ENCODE measurements around the gene CREBL2. TPM values are rescaled to one million over a fixed set of nuclear protein-coding genes. Genes with fewer than 3 reads are reported as not detected.

The CREBL2 gene
- total RNA-seq, 1 donor from 2014 or later = 19.4 TPM

DNA sequence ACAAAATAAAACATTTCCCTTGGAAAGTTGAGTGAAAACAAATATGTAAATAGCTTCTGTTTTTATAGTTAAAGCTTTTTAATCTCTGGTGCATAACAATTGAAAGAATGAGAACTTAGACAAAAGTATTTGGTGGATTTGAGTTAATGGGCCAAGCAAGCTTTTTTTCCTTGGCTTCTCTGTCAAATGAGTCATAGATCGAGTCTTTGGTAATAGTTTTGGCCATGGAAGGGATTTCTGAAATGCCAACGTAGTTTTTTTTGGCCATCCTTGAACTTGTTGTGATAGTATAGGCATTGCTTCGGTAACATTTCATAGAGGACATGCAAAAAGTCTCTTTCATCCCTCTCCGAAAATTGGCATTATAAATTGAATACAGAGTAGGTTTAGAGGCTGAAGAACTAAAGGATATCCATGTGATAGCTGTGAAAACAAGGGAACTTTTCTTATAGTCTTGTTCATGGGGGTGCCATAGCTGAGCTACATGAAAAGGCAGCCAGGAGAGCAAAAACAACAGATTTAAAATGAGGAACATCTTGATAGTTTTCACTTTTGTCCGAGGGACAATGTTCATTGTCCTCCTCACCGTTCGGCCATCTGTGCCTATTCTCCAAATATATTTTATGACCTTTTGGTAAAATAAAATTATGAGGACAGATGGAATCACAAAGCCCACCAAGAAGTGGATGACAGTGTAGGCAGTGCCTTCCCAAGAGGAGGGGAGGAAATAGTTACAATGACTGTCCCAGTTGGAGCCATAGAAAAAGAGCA is 49.6 kb downstream of the CREBL2 start:
- Histone ChIP-seq H3K36me3 (no peaks in the 10 kb centered on the region), H3K27me3 (no peaks in the 10 kb centered on the region), H3K27ac (peak overlapping the region in 1 of 2 donors; percentile 17), H3K4me3 (peak overlapping the region; percentile 13 to 26), H3K4me1 (peaks cover 5 to 20% of the 10 kb centered on the region in 2 donors), H3K9me3 (no peaks in the 10 kb centered on the region)
- TF ChIP-seq, protein P1, sequence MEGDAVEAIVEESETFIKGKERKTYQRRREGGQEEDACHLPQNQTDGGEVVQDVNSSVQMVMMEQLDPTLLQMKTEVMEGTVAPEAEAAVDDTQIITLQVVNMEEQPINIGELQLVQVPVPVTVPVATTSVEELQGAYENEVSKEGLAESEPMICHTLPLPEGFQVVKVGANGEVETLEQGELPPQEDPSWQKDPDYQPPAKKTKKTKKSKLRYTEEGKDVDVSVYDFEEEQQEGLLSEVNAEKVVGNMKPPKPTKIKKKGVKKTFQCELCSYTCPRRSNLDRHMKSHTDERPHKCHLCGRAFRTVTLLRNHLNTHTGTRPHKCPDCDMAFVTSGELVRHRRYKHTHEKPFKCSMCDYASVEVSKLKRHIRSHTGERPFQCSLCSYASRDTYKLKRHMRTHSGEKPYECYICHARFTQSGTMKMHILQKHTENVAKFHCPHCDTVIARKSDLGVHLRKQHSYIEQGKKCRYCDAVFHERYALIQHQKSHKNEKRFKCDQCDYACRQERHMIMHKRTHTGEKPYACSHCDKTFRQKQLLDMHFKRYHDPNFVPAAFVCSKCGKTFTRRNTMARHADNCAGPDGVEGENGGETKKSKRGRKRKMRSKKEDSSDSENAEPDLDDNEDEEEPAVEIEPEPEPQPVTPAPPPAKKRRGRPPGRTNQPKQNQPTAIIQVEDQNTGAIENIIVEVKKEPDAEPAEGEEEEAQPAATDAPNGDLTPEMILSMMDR (IDR thresholded peaks at IDR 0.05) = no peak
- intact Hi-C loops (cut with DNase I) = no loop called here
- no peak for DNase-seq (ENCODE audit: low spot score in 2 of 2)

DNA sequence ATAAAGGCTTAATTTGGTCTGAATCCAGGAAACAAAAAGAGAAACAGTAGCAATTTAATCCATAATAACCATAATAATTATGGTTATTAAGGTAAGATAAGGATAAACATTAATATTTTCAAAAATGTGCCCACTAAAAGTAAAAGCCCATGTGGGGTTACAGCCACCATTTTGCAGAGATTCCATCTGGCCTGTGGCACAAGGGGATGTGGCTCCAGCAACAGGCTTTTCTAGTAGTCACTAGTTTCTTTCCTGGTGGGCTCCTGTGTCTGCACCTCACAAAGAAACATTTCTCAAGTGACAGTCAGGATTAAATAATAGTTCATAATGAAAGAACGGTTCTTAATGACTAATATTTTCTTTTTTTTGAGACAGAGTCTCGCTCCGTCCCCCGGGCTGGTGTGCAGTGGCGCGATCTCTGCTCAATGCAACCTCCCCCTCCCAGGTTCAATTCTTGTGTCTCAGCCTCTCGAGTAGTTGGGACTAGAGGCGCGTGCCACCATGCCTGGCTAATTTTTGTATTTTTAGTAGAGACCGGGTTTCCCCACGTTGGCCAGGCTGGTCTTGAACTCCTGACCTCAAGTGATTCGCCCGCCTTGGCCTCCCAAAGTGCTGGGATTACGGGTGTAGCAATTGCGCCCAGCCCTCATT is 52.1 kb downstream of the CREBL2 start:
- no peak overlapping the region for H3K27ac ChIP-seq
- TF ChIP-seq, protein P1 (IDR thresholded peaks at IDR 0.05) = no peak
- H3K36me3 ChIP-seq = no peaks in the 10 kb centered on the region
- DNase-seq (ENCODE audit: low spot score in 2 of 2) = no peak
- H3K4me3 ChIP-seq = no peak overlapping the region
- intact Hi-C loops (cut with DNase I) = no loop called here
- H3K27me3 ChIP-seq = no peaks in the 10 kb centered on the region
- H3K4me1 ChIP-seq = peaks cover 5 to 20% of the 10 kb centered on the region in 2 donors
- no peaks in the 10 kb centered on the region for H3K9me3 ChIP-seq

DNA sequence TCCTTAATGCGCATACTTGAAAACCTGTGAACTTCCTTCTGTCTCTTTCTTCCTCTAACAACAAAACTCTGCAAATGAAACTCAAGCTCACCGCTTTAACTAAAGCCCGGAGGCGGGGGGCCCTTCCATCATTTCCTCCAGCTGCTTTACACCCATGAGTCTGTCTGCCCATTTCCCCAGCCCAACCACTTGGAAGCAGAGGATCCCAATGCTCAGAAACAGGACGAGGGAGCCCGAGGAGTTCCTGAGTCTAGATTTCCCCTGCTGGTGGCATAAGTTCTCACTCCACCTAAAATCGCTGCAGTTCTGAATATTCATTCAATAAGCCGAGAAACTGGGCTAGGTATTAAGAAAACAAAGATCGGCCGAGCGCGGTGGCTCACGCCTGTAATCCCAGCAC is 53.5 kb downstream of the CREBL2 start:
- Histone ChIP-seq H3K27ac (no peak overlapping the region), H3K4me3 (no peak overlapping the region), H3K27me3 (no peaks in the 10 kb centered on the region), H3K36me3 (no peaks in the 10 kb centered on the region), H3K9me3 (no peaks in the 10 kb centered on the region), H3K4me1 (peaks cover 2 to 13% of the 10 kb centered on the region in 2 donors)
- DNase-seq (ENCODE audit: low spot score in 2 of 2) = no peak
- intact Hi-C loops (cut with DNase I) = no loop called here
- TF ChIP-seq, protein P1 (IDR thresholded peaks at IDR 0.05) = no peak

DNA sequence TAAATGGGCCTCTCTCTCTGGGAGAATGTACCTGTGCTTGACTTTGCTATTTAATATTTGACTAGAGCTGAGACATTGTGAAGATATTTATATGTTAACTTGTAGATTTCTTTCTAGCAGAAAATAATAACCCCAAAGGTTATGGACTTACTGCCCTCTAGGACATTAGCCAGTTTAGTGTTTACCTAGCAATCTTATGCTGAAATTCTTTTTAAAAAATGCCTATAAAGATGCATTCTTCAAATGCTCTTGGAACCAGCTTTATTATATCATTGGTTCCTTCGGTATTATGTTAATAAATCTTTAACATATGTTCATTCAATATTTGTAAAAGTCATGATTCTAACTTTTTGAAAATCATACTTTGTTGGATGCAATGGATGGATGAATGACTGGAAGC is 56.3 kb downstream of the CREBL2 start:
- Histone ChIP-seq H3K4me1 (no peaks in the 10 kb centered on the region), H3K36me3 (no peaks in the 10 kb centered on the region), H3K9me3 (no peaks in the 10 kb centered on the region), H3K27ac (no peak overlapping the region), H3K4me3 (no peak overlapping the region), H3K27me3 (no peaks in the 10 kb centered on the region)
- TF ChIP-seq, protein P1 (IDR thresholded peaks at IDR 0.05) = no peak
- intact Hi-C loops (cut with DNase I) = no loop called here
- no peak for DNase-seq (ENCODE audit: low spot score in 2 of 2)

DNA sequence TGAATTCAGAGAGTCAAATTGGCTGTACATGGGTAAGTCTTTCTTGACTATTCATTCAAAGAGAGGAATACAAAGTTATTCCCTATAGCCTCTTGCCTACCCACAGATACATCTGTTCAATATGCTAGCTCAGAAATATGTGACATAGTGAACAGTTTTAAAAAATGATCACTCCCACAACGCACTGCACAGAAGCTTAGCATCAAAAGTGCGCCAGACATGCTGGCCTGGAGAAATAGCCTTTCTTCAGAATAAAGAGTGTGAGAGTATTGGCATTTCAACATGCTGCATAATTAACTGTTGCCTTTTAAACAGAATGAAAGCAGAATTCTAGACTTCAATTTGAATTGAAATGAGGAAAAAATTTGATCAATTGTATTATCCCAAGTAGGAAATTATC is 57.3 kb downstream of the CREBL2 start:
- Histone ChIP-seq H3K4me3 (no peak overlapping the region), H3K9me3 (no peaks in the 10 kb centered on the region), H3K27me3 (no peaks in the 10 kb centered on the region), H3K27ac (no peak overlapping the region), H3K4me1 (no peaks in the 10 kb centered on the region), H3K36me3 (no peaks in the 10 kb centered on the region)
- DNase-seq (ENCODE audit: low spot score in 2 of 2) = no peak
- TF ChIP-seq, protein P1 (IDR thresholded peaks at IDR 0.05) = no peak
- intact Hi-C loops (cut with DNase I) = no loop called here
